Keratinocyte (primary cell): Measurements from ENCODE around the gene TSFM. TPM values are rescaled to one million over a fixed set of nuclear protein-coding genes. Genes with fewer than 3 reads are reported as not detected.

Experiments used
- DNase-seq: peaks from one replicate; pipeline ENCODE4 v3.0.0-alpha.2; 2011; ENCODE audit warnings: low read depth, missing footprints, low spot score
- FAIRE-seq: peaks from 2 replicates; lab custom pipeline; 2011; peaks lifted over from hg19 to GRCh38; lab: Jason Lieb, UNC
- H2AFZ ChIP-seq: 2 replicates; pipeline ENCODE4 v1.6.0; 2012; ENCODE audit warnings: low read length, control low read depth, inconsistent platforms; ENCODE audit not compliant: control insufficient read depth
- H3K27ac ChIP-seq: 2 replicates; pipeline ENCODE4 v1.5.1; 2011; ENCODE audit warnings: low read length; ENCODE audit not compliant: control insufficient read depth, insufficient read depth
- H3K27me3 ChIP-seq: 3 replicates; pipeline ENCODE4 v1.6.0; 2011; ENCODE audit warnings: low read length; ENCODE audit not compliant: control insufficient read depth, insufficient read depth; ENCODE audit errors: extremely low read depth
- H3K36me3 ChIP-seq, 2 experiments: 2 replicates in 1 of 2; 3 replicates in 1 of 2; pipeline ENCODE4 v1.5.1; 2011; ENCODE audit warnings: low read length in 2 of 2, mild to moderate bottlenecking in 1 of 2; ENCODE audit not compliant: control insufficient read depth in 2 of 2, insufficient read depth in 2 of 2; ENCODE audit errors: extremely low read depth in 1 of 2
- H3K4me1 ChIP-seq: 3 replicates; pipeline ENCODE4 v1.5.1; 2011; ENCODE audit warnings: low read length; ENCODE audit not compliant: control insufficient read depth, insufficient read depth; ENCODE audit errors: extremely low read depth
- H3K4me2 ChIP-seq: 3 replicates; pipeline ENCODE4 v1.6.0; 2011; ENCODE audit warnings: low read depth, low read length; ENCODE audit not compliant: control insufficient read depth, insufficient read depth; ENCODE audit errors: extremely low read depth
- H3K4me3 ChIP-seq, 3 experiments: fragments of 200-600 bp in 1 of 3; sonication (generic) in 1 of 3; 2 replicates in 2 of 3; 3 replicates in 1 of 3; pipeline ENCODE4 v1.5.1; 2011 to 2016; ENCODE audit warnings: low read length in 3 of 3, mild to moderate bottlenecking in 3 of 3, control low read depth in 2 of 3, inconsistent platforms in 1 of 3, low read depth in 1 of 3, mixed read lengths in 1 of 3, mixed run types in 1 of 3, moderate library complexity in 1 of 3; ENCODE audit not compliant: control insufficient read depth in 2 of 3, insufficient read depth in 2 of 3; ENCODE audit errors: extremely low read depth in 1 of 3
- H3K79me2 ChIP-seq: 2 replicates; pipeline ENCODE4 v1.6.0; 2012; ENCODE audit warnings: low read length; ENCODE audit not compliant: control insufficient read depth, insufficient read depth
- H3K9ac ChIP-seq: 3 replicates; pipeline ENCODE4 v1.6.0; 2011; ENCODE audit warnings: low read length; ENCODE audit not compliant: control insufficient read depth, insufficient read depth; ENCODE audit errors: extremely low read depth
- H3K9me1 ChIP-seq: 3 replicates; pipeline ENCODE4 v1.6.0; 2011; ENCODE audit warnings: low read length; ENCODE audit not compliant: control insufficient read depth, insufficient read depth; ENCODE audit errors: extremely low read depth
- H3K9me3 ChIP-seq: 2 replicates; pipeline ENCODE4 v1.5.1; 2012; ENCODE audit warnings: low read depth, low read length; ENCODE audit not compliant: control insufficient read depth
- H4K20me1 ChIP-seq: 3 replicates; pipeline ENCODE4 v1.6.0; 2011; ENCODE audit warnings: low read length; ENCODE audit not compliant: control insufficient read depth, insufficient read depth; ENCODE audit errors: extremely low read depth
- EZH2 ChIP-seq: IDR thresholded peaks from one replicate; pipeline ENCODE4 v1.6.1; 2012; ENCODE audit warnings: inconsistent platforms, mild to moderate bottlenecking, low read length, moderate library complexity
- dilution Hi-C: fragments of 300-500 bp; cut with MboI; formaldehyde crosslinking; loops from one replicate; pipeline ENCODE4 v1.7.0; 2020; ENCODE audit warnings: low sequenced_read_pairs; ENCODE audit not compliant: extremely low pct_ligation_motif_present
- polyA plus RNA-seq, 5 experiments: library from polyadenylated mRNA; depleted of rRNA in 3 of 5; stranded (reverse) in 3 of 5; stranded (forward) in 1 of 5; unstranded in 1 of 5; fragments of >200 nt; gene quantifications; 1 replicate in 1 of 5; 2 replicates in 3 of 5; 3 replicates in 1 of 5; pipeline versions ENCODE4 v1.2.1 to v1.2.3, GENCODE V29; 2011 to 2012; ENCODE audit warnings: missing spikeins in 2 of 5, low read depth in 1 of 5, low replicate concordance in 1 of 5
- TF ChIP-seq, protein P1 (sequence below), 3 experiments: IDR thresholded peaks in 1 of 3; conservative IDR thresholded peaks in 1 of 3; optimal IDR thresholded peaks in 1 of 3; 2 replicates in 2 of 3; 3 replicates in 1 of 3; pipeline versions ENCODE3 to v1.5.1; 2011; ENCODE audit warnings: low read length in 3 of 3, mild to moderate bottlenecking in 3 of 3, moderate library complexity in 2 of 3, control low read depth in 1 of 3, inconsistent platforms in 1 of 3; ENCODE audit not compliant: insufficient read depth in 2 of 3; ENCODE audit errors: extremely low read depth in 1 of 3

TSFM gene
- polyA plus RNA-seq, 1 donor (not counting 4 experiments of a cell fraction or from before 2014, with no cell fraction given), result 30.5 TPM

DNA sequence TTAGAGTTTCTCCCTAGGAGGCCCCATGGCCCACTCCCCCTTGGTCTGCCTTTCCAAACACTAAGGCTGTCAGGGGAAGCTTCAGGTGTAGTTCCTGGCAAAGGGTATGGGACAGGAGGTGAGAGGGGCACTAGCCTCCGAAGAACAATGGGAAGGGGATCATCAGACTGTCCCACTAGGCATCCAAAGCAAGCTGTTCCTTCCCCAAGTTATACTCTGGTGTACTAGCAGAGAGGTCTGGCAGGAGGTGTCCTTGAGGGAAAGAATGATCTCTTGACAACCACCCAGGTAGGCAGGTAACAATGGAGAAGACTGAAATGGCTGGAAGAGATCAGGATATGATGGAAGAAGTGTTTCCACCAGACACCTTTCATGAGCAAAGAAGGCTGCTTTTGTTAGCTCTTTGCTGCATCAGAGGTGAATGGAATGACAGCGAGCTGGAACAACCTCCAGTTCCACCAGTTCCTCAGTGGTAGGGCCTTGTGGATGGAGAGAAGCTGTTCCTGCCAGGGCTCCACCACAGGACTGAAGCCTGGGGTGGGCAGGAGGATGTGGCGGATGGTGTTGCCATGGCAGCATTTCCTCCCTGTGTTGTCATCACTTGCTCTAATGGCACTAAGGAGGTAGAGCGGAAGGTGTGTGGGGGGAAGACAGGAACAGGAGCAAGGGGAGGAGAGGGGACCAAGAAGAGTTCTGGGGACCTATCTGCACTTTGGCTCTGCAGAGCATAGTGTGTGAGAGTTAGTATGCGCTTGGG lies 41.8 kb upstream of the TSFM start:
- no peaks in the 10 kb centered on the region for H3K9me1 ChIP-seq
- H3K9ac ChIP-seq, result no peak overlapping the region
- H3K36me3 ChIP-seq, result no peaks in the 10 kb centered on the region
- H3K79me2 ChIP-seq, result peaks cover 9% of the 10 kb centered on the region
- no peaks in the 10 kb centered on the region for H3K9me3 ChIP-seq
- peaks cover 45% of the 10 kb centered on the region for H3K27me3 ChIP-seq
- no peak for DNase-seq
- H3K27ac ChIP-seq, result no peak overlapping the region
- FAIRE-seq, result no peak
- TF ChIP-seq, protein P1, sequence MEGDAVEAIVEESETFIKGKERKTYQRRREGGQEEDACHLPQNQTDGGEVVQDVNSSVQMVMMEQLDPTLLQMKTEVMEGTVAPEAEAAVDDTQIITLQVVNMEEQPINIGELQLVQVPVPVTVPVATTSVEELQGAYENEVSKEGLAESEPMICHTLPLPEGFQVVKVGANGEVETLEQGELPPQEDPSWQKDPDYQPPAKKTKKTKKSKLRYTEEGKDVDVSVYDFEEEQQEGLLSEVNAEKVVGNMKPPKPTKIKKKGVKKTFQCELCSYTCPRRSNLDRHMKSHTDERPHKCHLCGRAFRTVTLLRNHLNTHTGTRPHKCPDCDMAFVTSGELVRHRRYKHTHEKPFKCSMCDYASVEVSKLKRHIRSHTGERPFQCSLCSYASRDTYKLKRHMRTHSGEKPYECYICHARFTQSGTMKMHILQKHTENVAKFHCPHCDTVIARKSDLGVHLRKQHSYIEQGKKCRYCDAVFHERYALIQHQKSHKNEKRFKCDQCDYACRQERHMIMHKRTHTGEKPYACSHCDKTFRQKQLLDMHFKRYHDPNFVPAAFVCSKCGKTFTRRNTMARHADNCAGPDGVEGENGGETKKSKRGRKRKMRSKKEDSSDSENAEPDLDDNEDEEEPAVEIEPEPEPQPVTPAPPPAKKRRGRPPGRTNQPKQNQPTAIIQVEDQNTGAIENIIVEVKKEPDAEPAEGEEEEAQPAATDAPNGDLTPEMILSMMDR (optimal IDR thresholded peaks at IDR 0.05 in 1 of 3, IDR thresholded peaks at IDR 0.05 in 1 of 3, conservative IDR thresholded peaks at IDR 0.05 in 1 of 3; ENCODE audit: extremely low read depth in 1 of 3, insufficient read depth in 2 of 3, low read length in 3 of 3), result no peak
- no peak for TF ChIP-seq EZH2
- dilution Hi-C loops, result loop anchor here (25.0 kb wide), 1 partner anchor 154 kb away; the partner anchor contains the start of gene PIP4K2C
- no peak overlapping the region for H3K4me3 ChIP-seq
- H3K4me2 ChIP-seq, result no peak overlapping the region
- no peaks in the 10 kb centered on the region for H4K20me1 ChIP-seq
- no peak overlapping the region for H2AFZ ChIP-seq
- peaks cover 20% of the 10 kb centered on the region for H3K4me1 ChIP-seq

- no peaks in the 10 kb centered on the region for H3K9me1 ChIP-seq
- H3K36me3 ChIP-seq, result no peaks in the 10 kb centered on the region
- TF ChIP-seq, protein P1 (optimal IDR thresholded peaks at IDR 0.05 in 1 of 3, IDR thresholded peaks at IDR 0.05 in 1 of 3, conservative IDR thresholded peaks at IDR 0.05 in 1 of 3; ENCODE audit: extremely low read depth in 1 of 3, insufficient read depth in 2 of 3, low read length in 3 of 3), result no peak
- no peak for TF ChIP-seq EZH2
- peaks cover 39% of the 10 kb centered on the region for H3K27me3 ChIP-seq
- dilution Hi-C loops, result loop anchor here (25.0 kb wide), 1 partner anchor 154 kb away; the partner anchor contains the start of gene PIP4K2C
- DNase-seq, result no peak
- no peak overlapping the region for H3K9ac ChIP-seq
- no peak overlapping the region for H2AFZ ChIP-seq
- no peak for FAIRE-seq
- H3K4me2 ChIP-seq, result no peak overlapping the region
- H3K9me3 ChIP-seq, result no peaks in the 10 kb centered on the region
- no peak overlapping the region for H3K4me3 ChIP-seq
- H3K79me2 ChIP-seq, result peaks cover 13% of the 10 kb centered on the region
- H3K4me1 ChIP-seq, result peaks cover 19% of the 10 kb centered on the region
- H4K20me1 ChIP-seq, result no peaks in the 10 kb centered on the region
- H3K27ac ChIP-seq, result no peak overlapping the region
These were observed 41.2 kb upstream of the TSFM start for GRCh38 chr12:57741413-57741789.
